GM19239 (cell line): ENCODE data around the gene RAPGEF4.
"Not testable (repeated sequence)": the region's sequence is repeated elsewhere in the genome, so short reads cannot be mapped to it uniquely, and the experiment has no call there.

Source experiments
- DNase-seq: peaks from one replicate; pipeline ENCODE4 v3.0.0; 2011; ENCODE audit warnings: low spot score; ENCODE audit not compliant: insufficient read length
- FAIRE-seq: peaks from 2 replicates; lab custom pipeline; 2011; peaks lifted over from hg19 to GRCh38; lab: Jason Lieb, UNC

Gene RAPGEF4

DNA sequence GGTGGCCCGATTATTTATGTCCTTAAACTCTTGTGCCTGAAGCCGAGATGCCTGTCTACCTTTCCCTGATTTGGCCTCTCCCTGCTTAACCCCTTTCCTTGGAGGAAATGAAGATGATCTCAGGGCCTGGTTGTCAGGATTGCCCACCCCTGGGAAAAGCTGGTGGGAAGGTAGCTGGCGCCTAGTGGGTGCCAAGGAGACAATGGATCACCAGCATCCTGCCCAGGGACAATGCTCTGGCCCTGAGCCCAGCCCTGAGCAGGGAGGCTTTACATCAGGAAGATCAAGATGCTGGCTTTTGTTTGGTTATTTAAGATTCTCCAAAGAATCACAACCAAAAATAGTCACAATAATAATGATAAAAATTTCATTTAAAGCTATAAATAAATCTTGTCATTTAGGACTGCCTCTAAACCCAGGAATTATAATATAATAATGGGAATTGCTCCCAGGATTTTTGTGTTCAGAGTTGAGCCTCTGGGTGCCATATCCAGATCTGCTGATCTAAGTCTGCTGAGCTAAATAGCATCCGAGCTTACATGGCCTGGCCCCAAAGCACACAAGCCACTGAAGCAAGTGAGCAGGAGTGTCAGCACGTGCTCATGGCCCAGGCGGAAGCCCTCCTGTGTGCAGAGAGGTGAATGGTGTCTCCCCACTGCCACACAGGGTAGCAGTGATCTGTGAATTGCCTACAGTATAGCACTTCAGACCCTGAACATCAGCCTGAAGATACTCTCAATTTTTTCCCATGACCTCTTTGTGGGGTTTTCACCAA lies 282.2 kb downstream of the RAPGEF4 start:
- FAIRE-seq (no peak), DNase-seq (no peak)

DNA sequence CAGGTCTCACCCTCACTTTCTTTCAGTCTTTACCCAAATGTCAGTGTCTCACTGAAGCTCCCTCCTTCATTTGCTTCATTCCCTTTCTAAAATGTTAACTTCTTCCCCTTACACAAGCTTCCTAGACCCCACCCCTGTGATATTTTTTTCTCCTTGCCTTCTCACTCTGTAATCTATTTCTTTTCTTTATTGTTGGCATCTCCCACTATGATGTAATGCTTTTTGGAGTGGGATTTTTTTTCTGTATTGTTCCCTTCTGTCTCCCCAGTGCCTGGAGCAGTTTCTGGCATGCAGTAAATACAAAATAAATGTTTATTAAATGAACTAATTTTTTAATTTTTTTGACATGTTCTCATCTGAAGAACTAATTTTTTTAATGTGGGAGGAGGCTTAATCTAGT lies 284.1 kb downstream of the RAPGEF4 start:
- DNase-seq (no peak), FAIRE-seq (no peak)

GRCh38 chr2:173021939-173022371 lies 286.3 kb downstream of the RAPGEF4 start:
- no peak for FAIRE-seq
- no peak for DNase-seq

- DNase-seq, result no peak
- no peak for FAIRE-seq
Measured at GRCh38 chr2:173023718-173024117, 288.1 kb downstream of the RAPGEF4 start.

DNA sequence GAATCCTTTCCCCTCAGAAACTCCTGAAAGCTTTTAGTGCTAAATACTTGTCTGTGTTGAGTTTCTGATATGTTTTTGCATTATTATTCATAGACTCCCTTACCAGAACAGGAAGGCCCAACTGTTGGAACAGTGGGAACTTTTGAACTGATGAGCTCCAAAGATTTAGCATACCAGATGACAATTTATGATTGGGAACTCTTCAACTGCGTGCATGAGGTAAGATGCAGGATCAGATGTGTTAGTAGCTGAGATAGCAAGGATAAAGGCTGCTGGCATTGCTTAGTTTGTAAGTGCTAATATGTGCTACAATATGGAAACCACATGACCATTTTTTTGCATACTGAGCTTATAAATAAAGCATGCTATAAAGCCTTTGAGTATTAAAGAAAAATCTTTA lies 290.8 kb downstream of the RAPGEF4 start:
- DNase-seq (no peak), FAIRE-seq (no peak)

DNA sequence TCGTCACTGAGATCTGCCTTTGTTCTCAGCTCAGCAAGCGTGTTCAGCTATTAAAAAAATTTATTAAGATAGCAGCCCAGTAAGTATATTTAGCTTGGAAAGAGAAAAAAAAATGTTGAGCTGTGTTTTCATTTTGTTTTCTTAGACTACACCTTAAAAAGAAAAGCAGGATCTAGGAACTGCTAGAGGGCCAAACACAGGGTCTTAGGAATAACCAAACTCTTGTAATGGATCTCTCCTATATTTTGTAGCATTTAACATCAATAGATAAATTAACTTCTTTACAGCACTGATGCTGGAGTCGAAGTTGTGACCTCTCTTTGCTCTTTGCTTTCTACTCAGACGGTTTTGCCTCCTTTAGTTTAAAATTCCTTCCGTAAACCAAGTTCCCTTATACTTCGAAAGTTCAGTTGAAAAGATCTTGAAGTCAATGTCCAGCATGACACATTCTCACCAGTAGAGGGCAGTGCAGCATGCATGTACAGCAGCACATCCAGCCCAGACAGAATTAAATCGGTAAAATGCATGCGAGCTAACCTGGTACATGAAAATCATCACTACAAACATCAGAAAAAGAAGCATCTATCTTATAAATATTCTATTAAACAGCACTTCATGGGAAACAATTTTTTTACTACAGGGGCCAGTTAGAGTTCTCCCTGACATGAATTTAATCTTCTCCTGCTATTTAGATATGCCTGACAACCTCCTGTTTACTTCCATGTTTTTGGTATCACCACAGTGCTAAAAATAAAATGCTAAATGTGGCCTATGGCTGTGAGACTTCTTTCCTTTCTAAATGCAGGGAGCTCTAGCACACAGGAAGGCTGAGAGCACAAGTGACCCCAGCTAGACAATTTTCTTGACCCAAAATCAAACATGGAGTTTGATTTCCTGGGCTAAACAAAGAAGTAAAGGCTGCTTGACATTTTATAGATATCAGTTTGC lies 291.8 kb downstream of the RAPGEF4 start:
- DNase-seq, result peak; percentile 45
- peak; percentile 95 for FAIRE-seq

- no peak for FAIRE-seq
- DNase-seq, result no peak
Measured at GRCh38 chr2:173028141-173028540, 292.5 kb downstream of the RAPGEF4 start.

- DNase-seq (no peak), FAIRE-seq (no peak)
Measured at GRCh38 chr2:173028671-173029070, 293.0 kb downstream of the RAPGEF4 start.

DNA sequence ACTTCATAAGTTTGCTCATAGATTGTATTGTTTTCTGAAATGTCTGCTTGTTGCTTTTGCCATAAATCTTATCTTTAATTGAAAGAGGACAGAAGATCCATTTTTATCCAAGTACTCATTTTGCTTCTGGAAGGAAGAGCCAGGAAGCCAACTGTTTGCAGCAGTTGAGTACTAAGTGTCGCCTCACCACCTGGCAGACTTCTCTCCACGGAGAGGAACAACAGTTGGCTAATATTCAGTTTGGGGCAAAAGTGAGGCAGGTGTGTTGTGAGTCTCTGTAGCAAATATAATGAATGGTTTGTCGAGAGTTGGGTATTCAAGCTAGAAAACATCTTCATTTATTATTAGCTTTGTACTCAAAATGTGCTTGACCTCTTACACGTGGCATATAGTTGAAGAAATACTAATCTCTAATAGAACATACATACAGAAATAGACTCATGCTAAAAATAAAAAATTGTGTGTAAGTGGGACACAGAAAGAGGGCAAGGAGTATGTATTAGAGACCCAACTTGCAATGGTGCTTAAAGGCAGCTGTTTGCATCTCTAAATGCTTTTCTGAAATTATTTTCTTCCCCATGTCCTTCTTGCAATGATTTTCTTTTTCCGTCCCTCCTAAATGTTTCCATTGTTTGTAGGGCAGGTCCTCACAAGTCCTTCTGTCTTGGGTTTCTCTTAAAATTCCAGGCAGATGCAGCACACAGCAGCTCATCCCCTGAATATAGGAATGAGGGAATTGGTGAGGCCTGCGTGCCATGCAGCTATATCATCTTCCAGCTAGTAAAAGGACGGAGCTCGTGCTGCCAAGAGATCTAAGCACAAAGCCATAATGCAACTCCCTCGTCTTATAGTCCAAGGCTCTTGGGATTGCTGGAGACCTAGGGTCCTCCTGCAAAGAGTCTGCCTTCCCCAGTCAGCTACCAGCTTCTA lies 295.2 kb downstream of the RAPGEF4 start:
- no peak for FAIRE-seq
- DNase-seq, result no peak

- FAIRE-seq, result no peak
- no peak for DNase-seq
Measured at GRCh38 chr2:173032032-173032431, 296.4 kb downstream of the RAPGEF4 start.

DNA sequence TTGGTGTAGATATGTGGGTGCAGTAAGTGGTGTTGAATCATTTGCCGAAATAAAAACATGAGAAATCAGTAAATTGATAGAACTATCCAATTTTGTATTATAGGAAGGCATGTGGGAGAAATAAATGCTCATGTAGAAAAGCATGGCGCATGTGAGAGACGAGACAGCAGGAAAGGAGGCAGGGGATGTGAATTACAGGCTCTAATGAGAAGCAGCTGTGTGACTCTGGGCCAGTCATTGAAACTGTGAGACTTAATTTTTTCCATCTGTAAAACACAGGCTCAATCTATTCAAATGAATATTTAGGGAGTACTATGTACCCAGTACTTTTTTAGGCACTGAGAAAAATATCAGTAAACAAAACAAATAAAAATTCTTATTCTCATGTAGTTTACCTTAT lies 297.4 kb downstream of the RAPGEF4 start:
- FAIRE-seq (no peak), DNase-seq (no peak)

DNA sequence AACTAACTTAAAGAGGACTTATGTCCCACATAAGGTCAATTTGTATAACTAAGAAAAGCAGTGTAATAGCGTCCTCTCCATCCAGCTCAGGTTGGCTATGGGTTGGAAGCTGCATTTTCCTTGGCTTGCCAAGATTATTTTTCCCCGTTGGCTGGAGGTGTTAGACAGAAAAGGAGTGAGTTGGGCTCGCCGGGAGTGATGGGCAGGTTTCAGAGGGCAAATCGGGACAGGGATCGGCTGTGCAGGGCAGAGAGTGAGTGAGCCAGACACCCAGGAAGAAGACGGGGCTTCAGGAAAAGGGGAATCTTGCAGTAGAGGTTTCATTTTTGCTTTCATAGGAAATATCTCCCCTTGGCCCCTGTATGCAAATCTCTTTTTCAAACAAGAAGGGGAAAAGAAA lies 298.5 kb downstream of the RAPGEF4 start:
- DNase-seq, result no peak
- FAIRE-seq, result no peak

DNA sequence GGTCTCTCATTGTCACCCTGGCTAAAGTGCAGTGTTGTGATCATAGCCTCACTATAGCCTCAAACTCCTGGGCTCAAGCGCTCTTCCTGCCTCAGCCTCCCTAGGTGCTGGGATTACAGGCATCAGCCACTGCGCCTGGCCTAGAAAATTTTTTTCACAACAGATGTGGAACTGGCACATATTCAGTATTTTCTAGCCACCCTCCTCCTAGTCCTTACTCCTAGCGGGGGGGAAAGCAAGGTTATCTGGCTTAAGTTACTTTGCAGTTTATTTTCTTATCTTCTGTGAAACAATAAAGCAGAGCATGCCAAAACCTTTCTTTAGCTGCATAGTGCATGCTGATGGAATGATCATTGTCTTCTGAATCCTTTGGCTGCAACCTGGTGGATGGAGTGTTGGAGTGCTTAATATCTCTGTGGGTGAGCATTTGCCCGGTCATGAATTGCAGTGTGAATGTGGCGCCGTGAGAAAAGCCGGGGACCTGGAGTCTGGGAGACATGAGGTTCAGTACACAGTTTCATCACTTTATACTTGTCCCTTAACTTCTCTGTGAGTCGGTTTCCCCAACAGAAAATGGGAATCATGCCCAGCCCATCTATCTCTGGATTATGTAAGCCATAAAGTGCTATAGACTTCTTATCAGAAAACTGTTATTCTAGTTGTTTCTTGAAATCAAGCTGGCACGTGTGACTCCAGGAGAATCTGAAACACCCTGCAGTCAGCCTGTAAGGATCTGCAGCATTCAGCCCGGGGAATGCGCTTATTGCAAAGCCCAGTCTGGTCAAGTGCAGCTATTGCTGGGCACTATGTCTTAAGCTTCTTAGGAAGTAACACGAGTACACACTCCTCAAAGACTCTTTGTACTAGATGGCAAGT lies 301.8 kb downstream of the RAPGEF4 start:
- no peak for DNase-seq
- no peak for FAIRE-seq

GRCh38 chr2:173038257-173038656 lies 302.6 kb downstream of the RAPGEF4 start:
- not testable (repeated sequence) for DNase-seq, FAIRE-seq

GRCh38 chr2:173040729-173041128 lies 305.1 kb downstream of the RAPGEF4 start:
- DNase-seq (no peak), FAIRE-seq (no peak)

GRCh38 chr2:173043476-173043875 lies 307.8 kb downstream of the RAPGEF4 start:
- FAIRE-seq, result no peak

DNA sequence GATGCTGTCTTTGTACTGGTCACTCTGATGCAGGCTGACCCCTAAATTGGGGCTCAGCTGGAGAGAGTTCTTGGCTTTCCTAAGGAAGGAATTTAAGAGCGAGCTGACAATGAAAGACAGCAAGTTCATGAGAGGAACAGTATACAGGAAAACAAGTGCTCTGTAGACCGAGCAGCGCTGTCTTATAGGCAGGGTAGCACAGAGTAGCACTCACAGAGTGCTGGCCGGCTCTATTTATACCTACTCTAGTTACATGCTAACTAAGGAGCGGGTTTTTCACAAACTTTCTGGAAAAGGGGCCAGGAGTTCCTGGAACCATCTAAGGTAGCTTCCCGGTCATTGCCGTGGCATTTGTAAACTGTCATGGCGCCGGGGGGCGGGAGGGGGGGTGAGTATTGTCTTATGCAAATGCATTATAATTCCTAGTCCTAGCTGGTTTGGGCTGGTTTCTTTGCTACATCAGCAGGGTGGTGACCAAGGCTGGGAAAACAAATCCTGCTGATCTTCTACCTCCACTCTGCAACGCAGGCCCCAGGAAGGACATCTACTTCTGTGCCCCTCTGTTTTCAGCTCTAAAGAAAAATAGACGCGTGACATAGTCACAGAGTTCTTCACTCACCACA lies 308.4 kb downstream of the RAPGEF4 start:
- no peak for FAIRE-seq
- no peak for DNase-seq

More at GRCh38 chr2:173043476-173043875, 307.8 kb downstream of the RAPGEF4 start:
- DNase-seq, result no peak

- DNase-seq, result no peak
- FAIRE-seq, result no peak
Measured at GRCh38 chr2:173044686-173045085, 309.0 kb downstream of the RAPGEF4 start.

DNA sequence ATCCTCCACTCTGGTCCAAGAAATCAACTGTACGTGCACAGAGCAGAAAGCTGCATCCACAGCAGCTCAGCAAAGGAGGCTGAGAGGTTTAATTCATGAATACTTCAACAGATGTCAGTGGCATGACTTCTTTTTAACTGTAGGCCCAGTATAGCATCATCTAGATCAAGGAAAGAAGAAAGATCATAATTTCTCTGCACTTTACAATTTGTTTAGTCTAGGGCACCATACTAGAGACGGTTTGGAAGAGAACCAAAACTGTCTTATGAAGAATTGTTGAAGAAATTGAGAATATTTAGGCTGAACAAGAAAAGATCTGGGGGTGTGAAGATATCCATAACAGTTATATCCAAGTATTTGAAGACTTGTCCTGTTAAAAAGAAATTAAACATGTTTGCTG lies 309.5 kb downstream of the RAPGEF4 start:
- DNase-seq (no peak), FAIRE-seq (no peak)
